WTC11 (cell line): ENCODE measurements around the gene EIF5B. TPM values are rescaled to one million over a fixed set of nuclear protein-coding genes. Genes with fewer than 3 reads are reported as not detected.
"Not testable (repeated sequence)": the region's sequence is repeated elsewhere in the genome, so short reads cannot be mapped to it uniquely, and the experiment has no call there.

ENCODE experiments used
- ATAC-seq: fragments of 200-7000 bp; cut with Tn5 transposase; 2 replicates; pipeline ENCODE4 v1.10.0; 2021; ENCODE audit warnings: mild to moderate bottlenecking, moderate library complexity
- CTCF ChIA-PET: fragments of 300-600 bp; sonication (Branson Sonifier 250); formaldehyde crosslinking; loops from one replicate; lab custom pipeline; 2021; ENCODE audit warnings: antibody characterized with exemption; lab: Charles Lee
- POLR2A ChIA-PET: fragments of 350-600 bp; sonication (Branson Sonifier 250); formaldehyde crosslinking; loops from one replicate; lab custom pipeline; 2021; ENCODE audit warnings: antibody characterized with exemption; lab: Charles Lee
- DNase-seq: peaks from one replicate; pipeline ENCODE4 v3.0.0; 2021; ENCODE audit warnings: low spot score
- H3K27ac Mint-ChIP-seq: 2 replicates; pipeline ENCODE4 v1.8.0; 2021; ENCODE audit warnings: mixed read lengths
- H3K27me3 Mint-ChIP-seq: 2 replicates; pipeline ENCODE4 v1.8.0; 2021; ENCODE audit warnings: low read depth, mild to moderate bottlenecking, moderate library complexity, mixed read lengths
- H3K36me3 Mint-ChIP-seq: 2 replicates; pipeline ENCODE4 v1.8.0; 2021; ENCODE audit warnings: mixed read lengths
- H3K4me1 Mint-ChIP-seq: 2 replicates; pipeline ENCODE4 v1.8.0; 2022; ENCODE audit warnings: mixed read lengths
- H3K4me3 Mint-ChIP-seq: 2 replicates; pipeline ENCODE4 v1.8.0; 2021; ENCODE audit warnings: mild to moderate bottlenecking, moderate library complexity, mixed read lengths
- H3K9me3 Mint-ChIP-seq: 2 replicates; pipeline ENCODE4 v1.8.0; 2021; ENCODE audit warnings: mixed read lengths
- ATF3 ChIP-seq: sonication (generic); formaldehyde crosslinking; conservative IDR thresholded peaks from 2 replicates; pipeline ENCODE4 v1.8.1; 2022; ENCODE audit warnings: mild to moderate bottlenecking, missing genetic modification reagents
- CBFB ChIP-seq: sonication (generic); formaldehyde crosslinking; IDR thresholded peaks from 2 replicates; pipeline ENCODE4 v1.8.1; 2022; ENCODE audit warnings: mild to moderate bottlenecking, low read depth, missing genetic modification reagents
- CREM ChIP-seq: sonication (generic); formaldehyde crosslinking; IDR thresholded peaks from 2 replicates; pipeline ENCODE4 v1.8.1; 2022; ENCODE audit warnings: mild to moderate bottlenecking, missing genetic modification reagents, moderate library complexity
- EMX1 ChIP-seq: fragments of 250-450 bp; sonication (Bioruptor Pico); IDR thresholded peaks from 2 replicates; pipeline ENCODE4 v1.8.0; 2021; ENCODE audit warnings: mild to moderate bottlenecking
- ERG ChIP-seq: fragments of 250-450 bp; sonication (Bioruptor Pico); IDR thresholded peaks from 2 replicates; pipeline ENCODE4 v1.8.0; 2021; ENCODE audit warnings: mild to moderate bottlenecking
- ESRRA ChIP-seq: sonication (generic); formaldehyde crosslinking; IDR thresholded peaks from 2 replicates; pipeline ENCODE4 v1.8.1; 2022; ENCODE audit warnings: mild to moderate bottlenecking, missing genetic modification reagents, borderline replicate concordance
- FOXJ3 ChIP-seq: sonication (generic); formaldehyde crosslinking; IDR thresholded peaks from 2 replicates; pipeline ENCODE4 v1.9.0; 2021; ENCODE audit warnings: missing genetic modification reagents, mild to moderate bottlenecking, borderline replicate concordance
- GABPB1 ChIP-seq: sonication (generic); formaldehyde crosslinking; IDR thresholded peaks from 2 replicates; pipeline ENCODE4 v1.8.1; 2023; ENCODE audit warnings: mild to moderate bottlenecking, missing genetic modification reagents
- GRHL2 ChIP-seq: fragments of 250-450 bp; sonication (Bioruptor Pico); IDR thresholded peaks from 2 replicates; pipeline ENCODE4 v1.8.0; 2022; ENCODE audit warnings: mild to moderate bottlenecking, moderate library complexity; ENCODE audit not compliant: insufficient replicate concordance, severe bottlenecking
- JUN ChIP-seq: sonication (generic); formaldehyde crosslinking; IDR thresholded peaks from 2 replicates; pipeline ENCODE4 v1.8.0; 2023; ENCODE audit warnings: mild to moderate bottlenecking, missing genetic modification reagents
- KAT7 ChIP-seq: sonication (generic); formaldehyde crosslinking; IDR thresholded peaks from 2 replicates; pipeline ENCODE4 v1.8.1; 2023; ENCODE audit warnings: missing genetic modification reagents, mild to moderate bottlenecking, borderline replicate concordance
- NFATC4 ChIP-seq: fragments of 250-450 bp; sonication (Bioruptor Pico); IDR thresholded peaks from 2 replicates; pipeline ENCODE4 v1.9.0; 2021; ENCODE audit warnings: mild to moderate bottlenecking
- NFE2L1 ChIP-seq: sonication (generic); formaldehyde crosslinking; IDR thresholded peaks from 2 replicates; pipeline ENCODE4 v1.8.1; 2023; ENCODE audit warnings: missing genetic modification reagents
- NR1H2 ChIP-seq: sonication (generic); formaldehyde crosslinking; IDR thresholded peaks from 2 replicates; pipeline ENCODE4 v1.9.0; 2021; ENCODE audit warnings: mild to moderate bottlenecking, moderate library complexity, missing genetic modification reagents
- PRRX2 ChIP-seq: fragments of 250-450 bp; sonication (Bioruptor Pico); IDR thresholded peaks from 2 replicates; pipeline ENCODE4 v1.8.0; 2021; ENCODE audit warnings: mild to moderate bottlenecking
- SOX15 ChIP-seq: fragments of 250-450 bp; sonication (Bioruptor Pico); IDR thresholded peaks from 2 replicates; pipeline ENCODE4 v1.9.0; 2021; ENCODE audit warnings: mild to moderate bottlenecking
- SP1 ChIP-seq: sonication (generic); formaldehyde crosslinking; conservative IDR thresholded peaks from 2 replicates; pipeline ENCODE4 v1.8.1; 2022; ENCODE audit warnings: missing genetic modification reagents
- TEAD4 ChIP-seq: sonication (generic); formaldehyde crosslinking; IDR thresholded peaks from 2 replicates; pipeline ENCODE4 v1.8.0; 2022; ENCODE audit warnings: mild to moderate bottlenecking, missing genetic modification reagents
- TP53 ChIP-seq: sonication (generic); formaldehyde crosslinking; IDR thresholded peaks from 2 replicates; pipeline ENCODE4 v1.8.1; 2023; ENCODE audit warnings: mild to moderate bottlenecking, missing genetic modification reagents
- ZBTB21 ChIP-seq: sonication (generic); formaldehyde crosslinking; IDR thresholded peaks from 2 replicates; pipeline ENCODE4 v1.8.1; 2023; ENCODE audit warnings: mild to moderate bottlenecking, missing genetic modification reagents, borderline replicate concordance
- ZMAT4 ChIP-seq: fragments of 250-450 bp; sonication (Bioruptor Pico); IDR thresholded peaks from 2 replicates; pipeline ENCODE4 v1.9.0; 2021; ENCODE audit warnings: mild to moderate bottlenecking
- ZNF138 ChIP-seq: sonication (generic); formaldehyde crosslinking; conservative IDR thresholded peaks from 2 replicates; pipeline ENCODE4 v1.8.1; 2022; ENCODE audit warnings: mild to moderate bottlenecking, moderate library complexity, missing genetic modification reagents
- ZNF219 ChIP-seq: sonication (generic); formaldehyde crosslinking; IDR thresholded peaks from 2 replicates; pipeline ENCODE4 v1.8.0; 2023; ENCODE audit warnings: missing genetic modification reagents, mild to moderate bottlenecking, borderline replicate concordance
- ZNF263 ChIP-seq: sonication (generic); formaldehyde crosslinking; IDR thresholded peaks from 2 replicates; pipeline ENCODE4 v1.8.1; 2022; ENCODE audit warnings: low read depth, mild to moderate bottlenecking, moderate library complexity, missing genetic modification reagents
- ZNF423 ChIP-seq: fragments of 250-450 bp; sonication (Bioruptor Pico); IDR thresholded peaks from 2 replicates; pipeline ENCODE4 v2.1.2; 2022; ENCODE audit warnings: mild to moderate bottlenecking, moderate library complexity
- ZNF671 ChIP-seq: fragments of 250-450 bp; sonication (Bioruptor Pico); IDR thresholded peaks from 2 replicates; pipeline ENCODE4 v1.8.0; 2021; ENCODE audit warnings: mild to moderate bottlenecking
- total RNA-seq: library from RNA; stranded (reverse); gene quantifications from 3 replicates; pipeline ENCODE4 v1.2.3, GENCODE V29; 2021

The EIF5B gene
- total RNA-seq, 1 experiment from 2014 or later, result 68.8 TPM

- H3K4me1 Mint-ChIP-seq, result no peaks in the 10 kb centered on the region
- no peaks in the 10 kb centered on the region for H3K27me3 Mint-ChIP-seq
- no peak overlapping the region for H3K27ac Mint-ChIP-seq
- ATAC-seq (no peak), DNase-seq (no peak)
- CTCF ChIA-PET, result interaction anchor here (1.3 kb wide), 1 partner anchor 19 kb away, joined by 4 read pairs; the partner anchor contains the start of genes EIF5B and TXNDC9
- H3K9me3 Mint-ChIP-seq, result no peaks in the 10 kb centered on the region
- peaks cover 42% of the 10 kb centered on the region for H3K36me3 Mint-ChIP-seq
- no peak for TF ChIP-seq CREM (CRISPR knock-in tag)
- no peak for TF ChIP-seq GRHL2 (CRISPR knock-in tag)
- TF ChIP-seq ESRRA, result no peak
- TF ChIP-seq CBFB (CRISPR knock-in tag), result no peak
- no peak for TF ChIP-seq ERG
- no peak overlapping the region for H3K4me3 Mint-ChIP-seq
- POLR2A ChIA-PET, result no interaction called here
Observed at GRCh38 chr2:99317161-99317872, 19.9 kb upstream of the EIF5B start.

GRCh38 chr2:99317873-99318200 is 19.4 kb upstream of the EIF5B start:
- H3K4me3 Mint-ChIP-seq, H3K27me3 Mint-ChIP-seq, DNase-seq, POLR2A ChIA-PET, ATAC-seq, H3K4me1 Mint-ChIP-seq, H3K9me3 Mint-ChIP-seq, H3K27ac Mint-ChIP-seq: not testable (repeated sequence)
- CTCF ChIA-PET, result interaction anchor here (1.3 kb wide), 1 partner anchor 19 kb away, joined by 4 read pairs; the partner anchor contains the start of genes EIF5B and TXNDC9
- peaks cover 42% of the 10 kb centered on the region for H3K36me3 Mint-ChIP-seq

GRCh38 chr2:99325384-99325783 is 11.8 kb upstream of the EIF5B start:
- no peak for TF ChIP-seq TEAD4 (CRISPR knock-in tag)
- no peak for TF ChIP-seq PRRX2 (CRISPR knock-in tag)
- TF ChIP-seq GABPB1 (CRISPR knock-in tag), result no peak
- TF ChIP-seq, all 79 proteins: peak for 0
- CTCF ChIA-PET, result no interaction called here
- no peak for ATAC-seq

GRCh38 chr2:99335911-99336803 is 1.0 kb upstream of the EIF5B start, which contains the start of gene TXNDC9:
Gene TXNDC9 (minus strand): TSS chr2:99336333. CDS start chr2:99333210, 3,123 bp downstream.
- ChIA-PET POLR2A (interaction anchor here (0.5 to 2.6 kb wide), 10 partner anchors 11 to 1862 kb away, joined by 3 to 7 read pairs (median 4); no protein-coding TSS in a partner anchor), CTCF (interaction anchor here (1.1 to 2.4 kb wide), 9 partner anchors 19 to 924 kb away, joined by 3 to 9 read pairs (median 4); partner anchors contain the start of genes MITD1, MRPL30 and REV1)
- Mint-ChIP-seq H3K9me3 (no peaks in the 10 kb centered on the region), H3K27ac (no peak within 1 kb of the TSS), H3K4me1 (peaks cover 16% of the 10 kb centered on the region), H3K27me3 (no peaks in the 10 kb centered on the region), H3K4me3 (no peak within 1 kb of the TSS), H3K36me3 (peaks cover 18% of the 10 kb centered on the region)
- DNase-seq, result peak; percentile 98
- ATAC-seq, result peak; percentile 88
- TF ChIP-seq ZNF263 (no peak), SOX15 (CRISPR knock-in tag) (no peak), SP1 (CRISPR knock-in tag) (peak; percentile 86; the same call in 1 of the 2 replicates), NFATC4 (CRISPR knock-in tag) (no peak), NFE2L1 (CRISPR knock-in tag) (no peak), JUN (CRISPR knock-in tag) (no peak), ZNF138 (CRISPR knock-in tag) (no peak), NR1H2 (CRISPR knock-in tag) (no peak), ZNF423 (CRISPR knock-in tag) (no peak), KAT7 (0 out of 2 replicates have a peak, but pooled peaks have one; percentile 40), ZBTB21 (CRISPR knock-in tag) (no peak), FOXJ3 (CRISPR knock-in tag) (no peak), ZNF671 (CRISPR knock-in tag) (no peak), ATF3 (no peak), ERG (no peak), GRHL2 (CRISPR knock-in tag) (no peak), TP53 (no peak), ZNF219 (CRISPR knock-in tag) (no peak), EMX1 (CRISPR knock-in tag) (no peak), ZMAT4 (CRISPR knock-in tag) (no peak)

More at GRCh38 chr2:99325384-99325783, 11.8 kb upstream of the EIF5B start:
- Mint-ChIP-seq H3K4me3 (no peak overlapping the region), H3K27ac (no peak overlapping the region), H3K9me3 (no peaks in the 10 kb centered on the region), H3K27me3 (no peaks in the 10 kb centered on the region), H3K4me1 (no peaks in the 10 kb centered on the region), H3K36me3 (peaks cover 63% of the 10 kb centered on the region)
- no peak for DNase-seq
- POLR2A ChIA-PET, result no interaction called here
